Stimulated activated CD8-positive, alpha-beta memory T cell treated with anti-CD3 and anti-CD28 coated beads, Interleukin-15, amount 100 ng/mL, for 1 hour (primary cell): ENCODE measurements around the gene FILIP1.

ENCODE experiments used
- DNase-seq: peaks from one replicate; pipeline ENCODE4 v3.0.0-alpha.2; 2020; ENCODE audit warnings: low read depth

FILIP1 gene

GRCh38 chr6:75381877-75382633 lies 111.5 kb downstream of the FILIP1 start:
- DNase-seq: no peak

GRCh38 chr6:75379536-75379935 lies 114.1 kb downstream of the FILIP1 start:
- DNase-seq: no peak

GRCh38 chr6:75378101-75378500 lies 115.5 kb downstream of the FILIP1 start:
- no peak for DNase-seq

GRCh38 chr6:75377386-75377785 lies 116.2 kb downstream of the FILIP1 start:
- no peak for DNase-seq

- no peak for DNase-seq
These were observed 117.1 kb downstream of the FILIP1 start for GRCh38 chr6:75376347-75377024.

- DNase-seq: no peak
These were observed 118.6 kb downstream of the FILIP1 start for GRCh38 chr6:75374961-75375400.

- no peak for DNase-seq
These were observed 120.7 kb downstream of the FILIP1 start for GRCh38 chr6:75372884-75373283.

GRCh38 chr6:75370011-75370410 lies 123.6 kb downstream of the FILIP1 start:
- DNase-seq: no peak

GRCh38 chr6:75368864-75369402 lies 124.7 kb downstream of the FILIP1 start:
- no peak for DNase-seq

- no peak for DNase-seq
These were observed 125.3 kb downstream of the FILIP1 start for GRCh38 chr6:75368151-75368779.

- DNase-seq: no peak
These were observed 130.3 kb downstream of the FILIP1 start for GRCh38 chr6:75363304-75363703.

- DNase-seq: no peak
These were observed 140.0 kb downstream of the FILIP1 start for GRCh38 chr6:75353644-75354043.

- DNase-seq: no peak
These were observed 142.0 kb downstream of the FILIP1 start for GRCh38 chr6:75351570-75351969.

- DNase-seq: no peak
These were observed 142.8 kb downstream of the FILIP1 start for GRCh38 chr6:75350808-75351207.

- no peak for DNase-seq
These were observed 143.4 kb downstream of the FILIP1 start for GRCh38 chr6:75350156-75350555.

GRCh38 chr6:75349262-75349984 lies 144.2 kb downstream of the FILIP1 start:
- DNase-seq: no peak

GRCh38 chr6:75348882-75349261 lies 144.7 kb downstream of the FILIP1 start:
- no peak for DNase-seq

GRCh38 chr6:75347898-75348610 lies 145.5 kb downstream of the FILIP1 start:
- no peak for DNase-seq

GRCh38 chr6:75345413-75345812 lies 148.2 kb downstream of the FILIP1 start:
- no peak for DNase-seq

GRCh38 chr6:75344455-75344854 lies 149.1 kb downstream of the FILIP1 start:
- no peak for DNase-seq

- no peak for DNase-seq
These were observed 149.6 kb downstream of the FILIP1 start for GRCh38 chr6:75344021-75344420.
